SK-N-SH (cell line): ENCODE measurements around the gene CYFIP2. TPM values are rescaled to one million over a fixed set of nuclear protein-coding genes. Genes with fewer than 3 reads are reported as not detected.

Source experiments
- polyA plus RNA-seq, 3 experiments: library from polyadenylated mRNA; depleted of rRNA; stranded (reverse); fragments of >200 nt; gene quantifications; 2 replicates each; pipeline ENCODE4 v1.2.3, GENCODE V29; 2012

The CYFIP2 gene
- polyA plus RNA-seq, 1 of the 3 experiments (the other 2 are of a cell fraction): 20.1 TPM

Other genes with a start within 250 kb of the CYFIP2 start
- not detected in 2 replicates for gene HAVCR1, start 207.0 kb upstream of the CYFIP2 start, polyA plus RNA-seq (2012; rRNA removed)
- 0.12 and 0.18 TPM in 2 replicates for gene HAVCR2, start 157.1 kb upstream of the CYFIP2 start, polyA plus RNA-seq (2012; rRNA removed)
- gene MED7, start 123.3 kb upstream of the CYFIP2 start, polyA plus RNA-seq (2012; rRNA removed): 5.3 and 8.1 TPM in 2 replicates
- gene GARIN3, start 99.9 kb upstream of the CYFIP2 start, polyA plus RNA-seq (2012; rRNA removed): not detected in 2 replicates
- gene ITK, start 85.3 kb upstream of the CYFIP2 start, polyA plus RNA-seq (2012; rRNA removed): not detected in 2 replicates
- gene NIPAL4, start 194.1 kb downstream of the CYFIP2 start, polyA plus RNA-seq (2012; rRNA removed): 2.3 and 2.6 TPM in 2 replicates